Endothelial cell of umbilical vein (primary cell): ENCODE results near the gene ZNF835. TPM values are rescaled to one million over a fixed set of nuclear protein-coding genes. Genes with fewer than 3 reads are reported as not detected.

ENCODE experiments used
- BruUV-seq: library from RNA; stranded (reverse); fragments of 400-500 nt; replicated peaks from 2 replicates; lab custom pipeline; 2021; lab: Mats Ljungman, UMichigan
- CTCF ChIA-PET: fragments of 300-600, 350-600 bp; sonication (Branson Sonifier 250); formaldehyde crosslinking; loops from one replicate; lab custom pipeline; 2021; ENCODE audit warnings: antibody characterized with exemption, inconsistent platforms; lab: Charles Lee
- POLR2A ChIA-PET: fragments of 300-600, 350-600 bp; sonication (Branson Sonifier 250); formaldehyde crosslinking; loops from one replicate; lab custom pipeline; 2021; ENCODE audit warnings: antibody characterized with exemption, inconsistent platforms; lab: Charles Lee
- DNase-seq: peaks from one replicate; pipeline ENCODE4 v3.0.0-alpha.2; 2011; ENCODE audit warnings: low read depth, low spot score
- FAIRE-seq: peaks from 2 replicates; lab custom pipeline; 2011; peaks lifted over from hg19 to GRCh38; lab: Jason Lieb, UNC
- H2AFZ ChIP-seq: 2 replicates; pipeline ENCODE4 v1.6.0; 2012; ENCODE audit warnings: low read depth, low read length, control low read depth, inconsistent platforms
- H3K27ac ChIP-seq: 2 replicates; pipeline ENCODE4 v1.5.1; 2011; ENCODE audit warnings: low read depth, mild to moderate bottlenecking, control low read depth, low read length, moderate library complexity; ENCODE audit not compliant: insufficient read depth
- H3K27me3 ChIP-seq, 2 experiments: 2 replicates each; pipeline versions ENCODE4 v1.6.0 to v1.6.1; 2011; ENCODE audit warnings: low read length in 2 of 2, mixed read lengths in 1 of 2; ENCODE audit not compliant: control insufficient read depth in 2 of 2, insufficient read depth in 2 of 2
- H3K36me3 ChIP-seq, 2 experiments: 2 replicates in 1 of 2; 3 replicates in 1 of 2; pipeline ENCODE4 v1.5.1; 2011; ENCODE audit warnings: low read length in 2 of 2, mild to moderate bottlenecking in 1 of 2, moderate library complexity in 1 of 2; ENCODE audit not compliant: control insufficient read depth in 2 of 2, insufficient read depth in 2 of 2; ENCODE audit errors: extremely low read depth in 1 of 2
- H3K4me1 ChIP-seq: 3 replicates; pipeline ENCODE4 v1.5.1; 2011; ENCODE audit warnings: mild to moderate bottlenecking, low read length; ENCODE audit not compliant: control insufficient read depth, insufficient read depth; ENCODE audit errors: extremely low read depth
- H3K4me2 ChIP-seq: 2 replicates; pipeline ENCODE4 v1.6.1; 2011; ENCODE audit warnings: low read length, control low read depth, mixed read lengths; ENCODE audit not compliant: insufficient read depth
- H3K4me3 ChIP-seq, 3 experiments: fragments of 200-600 bp in 1 of 3; sonication (generic), shearing (Covaris generic) in 1 of 3; replicated peaks in 1 of 3; 2 replicates each; pipeline ENCODE4 v1.5.1; 2011 to 2016; ENCODE audit warnings: control low read depth in 3 of 3, low read length in 3 of 3, mild to moderate bottlenecking in 2 of 3, inconsistent platforms in 1 of 3, low read depth in 1 of 3, moderate library complexity in 1 of 3; ENCODE audit not compliant: insufficient read depth in 1 of 3
- H3K79me2 ChIP-seq: 2 replicates; pipeline ENCODE4 v1.6.0; 2012; ENCODE audit warnings: low read length, inconsistent platforms; ENCODE audit not compliant: control insufficient read depth, insufficient read depth
- H3K9ac ChIP-seq: replicated peaks from 2 replicates; pipeline ENCODE3; 2011; ENCODE audit warnings: low read length, control low read depth; ENCODE audit not compliant: insufficient read depth; ENCODE audit errors: extremely low read depth
- H3K9me1 ChIP-seq: replicated peaks from 3 replicates; pipeline ENCODE4 v1.6.0; 2011; ENCODE audit warnings: mild to moderate bottlenecking, low read length; ENCODE audit not compliant: control insufficient read depth, insufficient read depth; ENCODE audit errors: extremely low read depth
- H3K9me3 ChIP-seq: replicated peaks from 2 replicates; pipeline ENCODE4 v1.5.1; 2012; ENCODE audit warnings: low read length, inconsistent platforms; ENCODE audit not compliant: control insufficient read depth, insufficient read depth
- H4K20me1 ChIP-seq: replicated peaks from 2 replicates; pipeline ENCODE3; 2011; ENCODE audit warnings: mild to moderate bottlenecking, low read length; ENCODE audit not compliant: control insufficient read depth, insufficient read depth; ENCODE audit errors: extremely low read depth
- CTCF ChIP-seq, 2 donors: IDR thresholded peaks; 1 replicate in 1 of 2; 2 replicates in 1 of 2; pipeline ENCODE4 v1.5.1; 2011; ENCODE audit warnings: low read length in 2 of 2, mild to moderate bottlenecking in 2 of 2, moderate library complexity in 2 of 2, control low read depth in 1 of 2, inconsistent platforms in 1 of 2, low read depth in 1 of 2; ENCODE audit not compliant: insufficient read depth in 1 of 2; ENCODE audit errors: extremely low read depth in 1 of 2
- EZH2 ChIP-seq: IDR thresholded peaks from 2 replicates; pipeline ENCODE4 v1.6.1; 2012; ENCODE audit warnings: borderline replicate concordance, low read depth, mild to moderate bottlenecking, moderate library complexity, low read length, inconsistent platforms; ENCODE audit not compliant: severe bottlenecking
- FOS ChIP-seq: IDR thresholded peaks from 2 replicates; pipeline ENCODE4 v1.6.1; 2011; ENCODE audit warnings: mild to moderate bottlenecking, low read length, moderate library complexity, borderline replicate concordance; ENCODE audit not compliant: insufficient read depth
- GATA2 ChIP-seq: IDR thresholded peaks from 2 replicates; pipeline ENCODE4 v1.7.0; 2011; ENCODE audit warnings: low read depth, mild to moderate bottlenecking, moderate library complexity, mixed read lengths, low read length; ENCODE audit not compliant: insufficient read length, insufficient read depth
- JUN ChIP-seq: IDR thresholded peaks from 2 replicates; pipeline ENCODE4 v1.6.1; 2011; ENCODE audit warnings: borderline replicate concordance, low read depth; ENCODE audit not compliant: insufficient read length, insufficient read depth
- MAX ChIP-seq: IDR thresholded peaks from 2 replicates; pipeline ENCODE4 v1.6.1; 2011; ENCODE audit not compliant: insufficient read depth, insufficient read length
- MYC ChIP-seq: IDR thresholded peaks from one replicate; pipeline ENCODE4 v1.6.1; 2011; ENCODE audit warnings: mild to moderate bottlenecking, low read depth, low read length
- POLR2A ChIP-seq: IDR thresholded peaks from 2 replicates; pipeline ENCODE4 v1.6.1; 2012; ENCODE audit warnings: low read depth, mild to moderate bottlenecking, control low read depth, low read length
- POLR2AphosphoS5 ChIP-seq: IDR thresholded peaks from 2 replicates; pipeline ENCODE4 v1.6.1; 2012; ENCODE audit warnings: low read depth, mild to moderate bottlenecking, control low read depth, low read length, moderate library complexity; ENCODE audit not compliant: insufficient read depth
- dilution Hi-C: fragments of 300-500 bp; cut with MboI; formaldehyde crosslinking; loops from one replicate; pipeline ENCODE4 v1.15.0; 2019; ENCODE audit warnings: low sequenced_read_pairs; ENCODE audit not compliant: extremely low pct_ligation_motif_present
- intact Hi-C: fragments of 100-400 bp; cut with micrococcal nuclease; formaldehyde crosslinking; loops from one replicate; pipeline ENCODE4 v1.10.0; 2022
- polyA plus RNA-seq, 4 experiments: library from polyadenylated mRNA; depleted of rRNA in 3 of 4; stranded (reverse) in 3 of 4; unstranded in 1 of 4; fragments of >200 nt; gene quantifications; 2 replicates each; pipeline versions ENCODE4 v1.2.1 to v1.2.3, GENCODE V29; 2011 to 2012; ENCODE audit warnings: missing spikeins in 1 of 4
- total RNA-seq: library from RNA; stranded (reverse); gene quantifications from 2 replicates; pipeline ENCODE4 v1.2.3, GENCODE V29; 2021

Gene ZNF835
- total and polyA plus RNA-seq, 2 donors (not counting 3 experiments of a cell fraction or from before 2014, with no cell fraction given): 0.01 TPM; not detected in 1

- no peaks in the 10 kb centered on the region for H3K9me1 ChIP-seq
- intact Hi-C loops (no loop called here), dilution Hi-C loops (no loop called here)
- no TSS peak for BruUV-seq
- H3K4me2 ChIP-seq: no peak overlapping the region
- no peaks in the 10 kb centered on the region for H4K20me1 ChIP-seq
- H3K9ac ChIP-seq: no peak overlapping the region
- no peaks in the 10 kb centered on the region for H3K27me3 ChIP-seq
- H3K4me3 ChIP-seq: no peak overlapping the region
- no peaks in the 10 kb centered on the region for H3K36me3 ChIP-seq
- DNase-seq: no peak
- CTCF ChIA-PET: no interaction called here
- no peaks in the 10 kb centered on the region for H3K79me2 ChIP-seq
- H3K27ac ChIP-seq: no peak overlapping the region
- H3K9me3 ChIP-seq: peaks cover 2% of the 10 kb centered on the region
- POLR2A ChIA-PET: no interaction called here
- no peak for FAIRE-seq
- no peak for TF ChIP-seq GATA2
- TF ChIP-seq POLR2AphosphoS5: no peak
- no peak for TF ChIP-seq MAX
- no peak for TF ChIP-seq FOS
- no peaks in the 10 kb centered on the region for H3K4me1 ChIP-seq
- H2AFZ ChIP-seq: no peak overlapping the region
These were observed 1.1 kb downstream of the ZNF835 start for GRCh38 chr19:56670401-56670960.

- Histone ChIP-seq H3K4me3 (no peak overlapping the region), H3K9me3 (peaks cover 6% of the 10 kb centered on the region), H3K9me1 (no peaks in the 10 kb centered on the region), H3K9ac (no peak overlapping the region), H3K27me3 (no peaks in the 10 kb centered on the region), H3K27ac (no peak overlapping the region), H4K20me1 (no peaks in the 10 kb centered on the region), H2AFZ (no peak overlapping the region), H3K79me2 (no peaks in the 10 kb centered on the region), H3K36me3 (no peaks in the 10 kb centered on the region), H3K4me1 (no peaks in the 10 kb centered on the region), H3K4me2 (no peak overlapping the region)
- DNase-seq (no peak), FAIRE-seq (no peak)
- intact Hi-C loops (no loop called here), dilution Hi-C loops (no loop called here)
- ChIA-PET CTCF (no interaction called here), POLR2A (no interaction called here)
- BruUV-seq: no TSS peak
- TF ChIP-seq FOS: no peak
- no peak for TF ChIP-seq POLR2AphosphoS5
- no peak for TF ChIP-seq JUN
- no peak for TF ChIP-seq POLR2A
- TF ChIP-seq MYC: no peak
- no peak for TF ChIP-seq CTCF (IDR thresholded peaks at IDR 0.05; ENCODE audit: extremely low read depth in 1 of 2, insufficient read depth in 1 of 2, low read depth in 1 of 2, low read length in 2 of 2)
- TF ChIP-seq MAX: no peak
- no peak for TF ChIP-seq EZH2
- no peak for TF ChIP-seq GATA2
These were observed 2.9 kb downstream of the ZNF835 start for GRCh38 chr19:56668676-56669075.
